Esophagus squamous epithelium (tissue), 5 donors: ENCODE results near the gene POLE2. TPM values are rescaled to one million over a fixed set of nuclear protein-coding genes. Genes with fewer than 3 reads are reported as not detected.
A peak's percentile ranks its signal among the peaks of the same experiment; 100 is the strongest.

Experiments
- DNase-seq: peaks from one replicate; lab custom pipeline; 2025; lab: John Stamatoyannopoulos, UW
- H3K27ac ChIP-seq, 4 donors: fragments of 200-600 bp; sonication (generic); one replicate each; pipeline ENCODE4 v1.5.1; 2016 to 2019; ENCODE audit warnings: mild to moderate bottlenecking in 1 of 4
- H3K27me3 ChIP-seq, 4 donors: fragments of 200-600 bp; sonication (generic); 1 replicate in 3 of 4; 2 replicates in 1 of 4; pipeline versions ENCODE4 v1.5.1 to v1.6.0; 2017 to 2021; ENCODE audit warnings: antibody characterized with exemption in 1 of 4
- H3K36me3 ChIP-seq, 3 donors: fragments of 200-600 bp; sonication (generic); one replicate each; pipeline ENCODE4 v1.5.1; 2016 to 2019
- H3K4me1 ChIP-seq, 3 donors: fragments of 200-600 bp; sonication (generic); one replicate each; pipeline ENCODE4 v1.5.1; 2017 to 2019
- H3K4me3 ChIP-seq, 4 donors: fragments of 200-600 bp; sonication (generic); 1 replicate in 3 of 4; 2 replicates in 1 of 4; pipeline ENCODE4 v1.5.1; 2016 to 2019; ENCODE audit warnings: mild to moderate bottlenecking in 2 of 4, moderate library complexity in 1 of 4
- H3K9me3 ChIP-seq, 3 donors: fragments of 200-600 bp; sonication (generic); one replicate each; pipeline ENCODE4 v1.5.1; 2016 to 2019
- POLR2A ChIP-seq, 4 donors: fragments of 450-650 bp; IDR thresholded peaks; one replicate each; pipeline ENCODE4 v1.6.1; 2017; ENCODE audit warnings: antibody characterized with exemption in 4 of 4, mild to moderate bottlenecking in 4 of 4, moderate library complexity in 3 of 4
- WGBS, 2 donors: methylation state at CpG; one replicate each; pipeline ENCODE4 v1.1.5; 2018; 5-methylcytosine and 5-hydroxymethylcytosine counted together
- intact Hi-C: fragments of 100-400 bp; cut with DNase I; formaldehyde crosslinking; loops from one replicate; pipeline ENCODE4 v1.15.0; 2022
- small RNA-seq, 4 donors: library from RNA; depleted of rRNA; stranded (forward); fragments of <200 nt; gene quantifications; one replicate each; pipeline ENCODE3, GENCODE V24; 2016
- total RNA-seq, 4 donors: library from RNA; depleted of rRNA; stranded (reverse); fragments of >200 nt; gene quantifications; one replicate each; pipeline ENCODE4 v1.1.0, GENCODE V29; 2016
- TF ChIP-seq, protein P1 (sequence below), 6 experiments: fragments of 450-650 bp in 4 of 6; fragments of 200-600 bp in 2 of 6; sonication (generic) in 2 of 6; IDR thresholded peaks; one replicate each; pipeline ENCODE4 v1.5.1; 2016 to 2019; ENCODE audit warnings: antibody characterized with exemption in 6 of 6, mild to moderate bottlenecking in 4 of 6, moderate library complexity in 4 of 6
- donor health status: DM: yes; HTN: yes; CAD: no.

The POLE2 gene
- total RNA-seq, 4 donors from 2014 or later = 7.9 to 23.5 (median 13.2) TPM

DNA sequence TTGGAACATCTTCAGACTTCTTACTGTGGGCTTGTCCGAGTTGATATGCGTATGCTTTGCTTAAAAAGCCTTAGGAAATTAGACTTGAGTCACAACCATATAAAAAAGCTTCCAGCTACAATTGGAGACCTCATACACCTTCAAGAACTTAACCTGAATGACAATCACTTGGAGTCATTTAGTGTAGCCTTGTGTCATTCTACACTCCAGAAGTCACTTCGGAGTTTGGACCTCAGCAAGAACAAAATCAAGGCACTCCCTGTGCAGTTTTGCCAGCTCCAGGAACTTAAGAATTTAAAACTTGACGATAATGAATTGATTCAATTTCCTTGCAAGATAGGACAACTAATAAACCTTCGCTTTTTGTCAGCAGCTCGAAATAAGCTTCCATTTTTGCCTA lies 80.4 kb downstream of the POLE2 start:
- no peak overlapping the region for H3K27ac ChIP-seq
- no peaks in the 10 kb centered on the region for H3K27me3 ChIP-seq
- TF ChIP-seq POLR2A (IDR thresholded peaks at IDR 0.05) = no peak
- TF ChIP-seq, protein P1, sequence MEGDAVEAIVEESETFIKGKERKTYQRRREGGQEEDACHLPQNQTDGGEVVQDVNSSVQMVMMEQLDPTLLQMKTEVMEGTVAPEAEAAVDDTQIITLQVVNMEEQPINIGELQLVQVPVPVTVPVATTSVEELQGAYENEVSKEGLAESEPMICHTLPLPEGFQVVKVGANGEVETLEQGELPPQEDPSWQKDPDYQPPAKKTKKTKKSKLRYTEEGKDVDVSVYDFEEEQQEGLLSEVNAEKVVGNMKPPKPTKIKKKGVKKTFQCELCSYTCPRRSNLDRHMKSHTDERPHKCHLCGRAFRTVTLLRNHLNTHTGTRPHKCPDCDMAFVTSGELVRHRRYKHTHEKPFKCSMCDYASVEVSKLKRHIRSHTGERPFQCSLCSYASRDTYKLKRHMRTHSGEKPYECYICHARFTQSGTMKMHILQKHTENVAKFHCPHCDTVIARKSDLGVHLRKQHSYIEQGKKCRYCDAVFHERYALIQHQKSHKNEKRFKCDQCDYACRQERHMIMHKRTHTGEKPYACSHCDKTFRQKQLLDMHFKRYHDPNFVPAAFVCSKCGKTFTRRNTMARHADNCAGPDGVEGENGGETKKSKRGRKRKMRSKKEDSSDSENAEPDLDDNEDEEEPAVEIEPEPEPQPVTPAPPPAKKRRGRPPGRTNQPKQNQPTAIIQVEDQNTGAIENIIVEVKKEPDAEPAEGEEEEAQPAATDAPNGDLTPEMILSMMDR (IDR thresholded peaks at IDR 0.05) = no peak
- peaks cover 0 to 45% (median 0%) of the 10 kb centered on the region in 3 donors for H3K36me3 ChIP-seq
- no peak overlapping the region for H3K4me3 ChIP-seq
- H3K4me1 ChIP-seq = no peaks in the 10 kb centered on the region
- DNase-seq = no peak
- H3K9me3 ChIP-seq = no peaks in the 10 kb centered on the region
- intact Hi-C loops = no loop called here
- 96% methylated on average over 6 of the region's 6 CpGs for WGBS, 2 donors

DNA sequence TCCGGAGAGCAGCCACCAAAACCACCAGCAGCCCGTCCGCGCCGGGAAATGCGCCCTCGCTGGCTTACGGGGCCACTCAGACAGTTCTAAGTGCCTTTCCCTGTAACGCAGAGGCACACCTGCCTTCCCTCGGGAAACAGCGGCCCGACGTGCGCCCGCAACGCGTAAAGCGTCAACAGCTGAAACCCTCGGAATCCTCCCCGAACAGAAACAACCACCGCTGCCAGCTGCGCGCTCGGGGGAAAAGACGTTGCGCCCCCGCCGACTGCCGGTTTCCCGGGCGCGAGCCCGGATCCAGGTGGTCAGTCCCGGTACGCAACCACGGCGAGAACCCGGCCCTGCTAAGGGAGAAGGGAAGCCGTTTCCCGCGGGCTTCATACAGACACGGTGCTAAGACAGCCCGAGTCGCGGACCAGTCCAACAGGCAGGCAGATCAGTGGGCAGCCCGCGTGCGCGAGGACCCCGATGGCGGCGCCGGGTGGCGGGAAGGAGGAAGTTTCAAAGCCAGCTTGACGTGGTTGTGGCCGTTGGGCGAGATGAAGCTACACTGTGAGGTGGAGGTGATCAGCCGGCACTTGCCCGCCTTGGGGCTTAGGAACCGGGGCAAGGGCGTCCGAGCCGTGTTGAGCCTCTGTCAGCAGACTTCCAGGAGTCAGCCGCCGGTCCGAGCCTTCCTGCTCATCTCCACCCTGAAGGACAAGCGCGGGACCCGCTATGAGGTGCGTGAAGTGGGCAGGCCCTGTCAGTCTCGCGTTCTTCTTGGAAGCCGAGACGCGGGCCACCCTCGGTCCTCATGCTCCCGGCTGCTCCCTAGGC lies 89.3 kb downstream of the POLE2 start, which contains the start of gene LRR1:
Gene LRR1 (plus strand): TSS at position 456 of the 816 bp plus-strand sequence. CDS start 81 bp downstream, at position 537.
- peak within 1 kb of the TSS; percentile 75 to 95 (median 84) for H3K4me3 ChIP-seq
- WGBS, 2 donors = 0 to 2% methylated on average over 10 to 11 of the region's 77 CpGs
- H3K36me3 ChIP-seq = peaks cover 0 to under 1% (median 0%) of the 10 kb centered on the region in 3 donors
- no peaks in the 10 kb centered on the region for H3K9me3 ChIP-seq
- no peaks in the 10 kb centered on the region for H3K27me3 ChIP-seq
- peaks cover 0 to 24% (median 0%) of the 10 kb centered on the region in 3 donors for H3K4me1 ChIP-seq
- intact Hi-C loops = no loop called here
- peak within 1 kb of the TSS; percentile 95 to 99 (median 98) for H3K27ac ChIP-seq
- DNase-seq = peak; percentile 41
- TF ChIP-seq, protein P1 (IDR thresholded peaks at IDR 0.05) = peak in 1 of 6 experiments; percentile 9
- peak in 3 of 4 donors; percentile 4 to 69 (median 26) for TF ChIP-seq POLR2A (IDR thresholded peaks at IDR 0.05)

DNA sequence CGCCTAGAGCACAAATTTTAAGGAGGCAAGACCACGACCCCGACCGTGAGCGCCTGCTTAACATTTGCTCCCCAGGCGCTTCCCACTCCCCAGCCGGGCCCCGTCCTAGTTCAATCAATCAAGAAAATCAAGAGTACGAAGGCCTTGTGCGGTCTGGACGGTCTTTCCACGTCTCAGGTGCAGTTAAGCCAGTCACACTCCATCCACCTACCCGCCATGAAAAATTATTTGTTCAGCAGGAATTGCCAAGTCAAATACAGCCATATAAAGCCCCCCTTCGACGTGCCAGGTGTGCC lies 89.9 kb downstream of the POLE2 start:
- Histone ChIP-seq H3K9me3 (no peaks in the 10 kb centered on the region), H3K4me3 (peak overlapping the region; percentile 75 to 95 (median 84)), H3K4me1 (peaks cover 0 to 24% (median 0%) of the 10 kb centered on the region in 3 donors), H3K36me3 (no peaks in the 10 kb centered on the region), H3K27me3 (no peaks in the 10 kb centered on the region), H3K27ac (peak overlapping the region; percentile 95 to 99 (median 98))
- no peak for DNase-seq
- WGBS, 2 donors = 0% methylated on average over 10 to 15 of the region's 15 CpGs
- intact Hi-C loops = no loop called here
- TF ChIP-seq, protein P1 (IDR thresholded peaks at IDR 0.05) = no peak
- TF ChIP-seq POLR2A (IDR thresholded peaks at IDR 0.05) = no peak

DNA sequence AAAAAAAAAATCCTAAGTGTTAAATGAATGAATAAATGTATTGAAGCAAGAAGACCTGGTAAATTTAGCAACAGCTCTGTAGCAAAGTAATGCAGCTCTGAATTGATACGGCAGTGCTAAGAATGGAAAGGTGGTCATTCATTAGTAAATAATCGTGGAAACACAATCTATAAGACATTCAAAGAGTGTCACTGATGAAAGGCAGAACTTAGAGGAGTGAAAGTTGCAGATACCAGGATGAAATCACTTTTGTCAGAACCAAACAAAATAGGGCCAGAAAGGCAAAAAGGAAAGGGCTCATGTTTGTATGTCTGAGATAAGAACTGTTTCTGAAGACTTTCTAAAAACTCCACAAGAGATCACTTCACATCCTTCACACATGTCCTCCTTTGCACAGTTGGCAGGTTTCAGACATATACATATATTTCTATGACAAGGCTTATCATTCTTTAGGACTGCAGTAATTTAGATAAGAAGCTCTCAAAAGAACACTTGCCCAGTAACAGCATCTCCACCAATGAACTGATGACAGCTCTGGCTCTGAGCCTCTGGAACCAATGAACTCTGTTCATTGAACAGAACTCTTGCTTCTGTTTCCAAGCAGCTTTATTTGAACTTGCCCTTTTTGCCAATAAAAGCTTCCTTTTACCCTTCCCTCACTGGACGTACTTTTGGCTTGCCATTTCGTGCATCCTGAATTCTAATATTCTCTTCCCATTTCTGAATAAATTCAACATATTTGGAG lies 93.5 kb downstream of the POLE2 start:
- H3K27ac ChIP-seq = no peak overlapping the region
- DNase-seq = no peak
- intact Hi-C loops = no loop called here
- 44 to 51% methylated on average over 4 of the region's 4 CpGs for WGBS, 2 donors
- H3K36me3 ChIP-seq = no peaks in the 10 kb centered on the region
- H3K27me3 ChIP-seq = no peaks in the 10 kb centered on the region
- TF ChIP-seq POLR2A (IDR thresholded peaks at IDR 0.05) = no peak
- TF ChIP-seq, protein P1 (IDR thresholded peaks at IDR 0.05) = no peak
- H3K4me3 ChIP-seq = no peak overlapping the region
- peaks cover 0 to 10% (median 0%) of the 10 kb centered on the region in 3 donors for H3K4me1 ChIP-seq
- H3K9me3 ChIP-seq = no peaks in the 10 kb centered on the region

Small RNA genes within 50 kb of the gene (small RNA-seq; reads per million reads assigned to genes)
- 0 reads per million in 4 donors for gene AL139099.3
- 0 reads per million in 4 donors for gene RNU6ATAC30P

Other genes with a start within 250 kb of the POLE2 start
- gene RPS29, start 101.8 kb downstream of the POLE2 start, total RNA-seq = over 10,000 TPM in 1 of 4 donors, 1,000 to 10,000 TPM in 2, 100 to 1,000 TPM in 1; 911 to 13,326 (median 8,997) TPM
- 10 to 100 TPM in 2 of 4 donors, 1 to 10 TPM in 2; 5.5 to 19.8 (median 12.8) TPM for gene LRR1, start 89.3 kb downstream of the POLE2 start, total RNA-seq
- gene RPL36AL, start 67.6 kb downstream of the POLE2 start, total RNA-seq = 100 to 1,000 TPM; 188 to 260 (median 211) TPM
- 10 to 100 TPM; 13.9 to 28.0 (median 19.7) TPM for gene MGAT2, start 67.4 kb downstream of the POLE2 start, total RNA-seq
- gene DNAAF2, start 53.0 kb downstream of the POLE2 start, total RNA-seq = 10 to 100 TPM in 2 of 4 donors, 1 to 10 TPM in 2; 5.0 to 11.6 (median 9.6) TPM
- 1 to 10 TPM in 3 of 4 donors, under 1 TPM in 1; 0.97 to 6.5 (median 3.2) TPM for gene KLHDC1, start 4.9 kb upstream of the POLE2 start, total RNA-seq
- gene KLHDC2, start 79.9 kb upstream of the POLE2 start, total RNA-seq = 10 to 100 TPM; 21.1 to 56.1 (median 41.5) TPM
- 10 to 100 TPM; 36.4 to 89.8 (median 59.9) TPM for gene NEMF, start 164.6 kb upstream of the POLE2 start, total RNA-seq
- gene ARF6, start 204.9 kb upstream of the POLE2 start, total RNA-seq = 100 to 1,000 TPM; 109 to 156 (median 133) TPM